Motor neuron (in vitro differentiated cells): ENCODE data around the gene CAMTA1. TPM values are rescaled to one million over a fixed set of nuclear protein-coding genes. Genes with fewer than 3 reads are reported as not detected.
"Not testable (repeated sequence)": the region's sequence is repeated elsewhere in the genome, so short reads cannot be mapped to it uniquely, and the experiment has no call there.

Source experiments
- ATAC-seq, 8 experiments: fragments of 200-7000 bp; cut with Tn5 transposase; replicated peaks in 6 of 8; 2 replicates each; pipeline ENCODE4 v1.8.0; 2021; ENCODE audit warnings: mild to moderate bottlenecking in 8 of 8, moderate library complexity in 8 of 8
- H3K27ac ChIP-seq, 2 donors: fragments of 250-450 bp; sonication (Bioruptor Pico); 2 replicates each; pipeline ENCODE4 v1.9.0; 2021; ENCODE audit warnings: antibody characterized with exemption in 2 of 2, mild to moderate bottlenecking in 2 of 2, moderate library complexity in 1 of 2
- H3K4me1 ChIP-seq, 2 donors: fragments of 250-450 bp; sonication (Bioruptor Pico); replicated peaks in 1 of 2; 2 replicates each; pipeline ENCODE4 v1.6.1; 2021; ENCODE audit warnings: antibody characterized with exemption in 2 of 2, mild to moderate bottlenecking in 2 of 2, moderate library complexity in 1 of 2
- H3K4me3 ChIP-seq, 5 donors: fragments of 250-450 bp; sonication (Bioruptor Pico); 2 replicates each; pipeline ENCODE4 v1.9.0; 2021; ENCODE audit warnings: antibody characterized with exemption in 5 of 5, mild to moderate bottlenecking in 5 of 5, moderate library complexity in 4 of 5
- WGBS, 10 experiments: fragments of 450-650 bp; shearing (Covaris generic); methylation state at CpG; one replicate each; pipeline ENCODE4 v1.0.0; 2022; 5-methylcytosine and 5-hydroxymethylcytosine counted together
- in situ Hi-C, 9 experiments: fragments of 400-800 bp; cut with MboI; loops; one replicate each; pipeline ENCODE4 v1.15.0; 2021; ENCODE audit warnings: low sequenced_read_pairs in 9 of 9, low pct_unique_long_range_greater_than_20kb in 2 of 9; ENCODE audit not compliant: unreplicated experiment in 9 of 9
- total RNA-seq, 8 experiments: library from RNA; unstranded; fragments of 300-600 nt; gene quantifications; 2 replicates each; pipeline versions ENCODE4 v1.2.3 to v1.2.4, GENCODE V29; 2022

The CAMTA1 gene
- total RNA-seq, 8 experiments from 2014 or later = 38.5 to 145 (median 77.6) TPM

- in situ Hi-C loops = loop anchor here in 1 of 9 experiments (25.0 kb wide), 1 partner anchor 262 kb away; no protein-coding TSS in a partner anchor
- ATAC-seq = no peak
- no peak overlapping the region for H3K4me3 ChIP-seq
- no peak overlapping the region for H3K27ac ChIP-seq
- 47 to 100% (median 82%) methylated on average over 1 to 4 of the region's 4 CpGs; no CpG with 5 or more reads in 1 of the 10 experiments for WGBS, 10 experiments
- H3K4me1 ChIP-seq = peaks cover 0 to 9% of the 10 kb centered on the region in 2 donors
Observed at GRCh38 chr1:6800745-6801144, 15.5 kb downstream of the CAMTA1 start.

GRCh38 chr1:6801199-6801598 is 15.9 kb downstream of the CAMTA1 start:
- in situ Hi-C loops = loop anchor here in 1 of 9 experiments (25.0 kb wide), 1 partner anchor 261 kb away; no protein-coding TSS in a partner anchor
- peaks cover 2 to 9% of the 10 kb centered on the region in 2 donors for H3K4me1 ChIP-seq
- ATAC-seq = peak in 1 of 8 experiments; percentile 25
- no peak overlapping the region for H3K4me3 ChIP-seq
- H3K27ac ChIP-seq = no peak overlapping the region
- 82 to 100% (median 83%) methylated on average over 1 to 2 of the region's 2 CpGs; no CpG with 5 or more reads in 3 of the 10 experiments for WGBS, 10 experiments

- no peak overlapping the region for H3K4me3 ChIP-seq
- peak in 1 of 8 experiments; percentile 33 for ATAC-seq
- in situ Hi-C loops = loop anchor here in 1 of 9 experiments (25.0 kb wide), 1 partner anchor 260 kb away; no protein-coding TSS in a partner anchor
- peaks cover 2 to 9% of the 10 kb centered on the region in 2 donors for H3K4me1 ChIP-seq
- 68 to 100% (median 96%) methylated on average over 1 to 3 of the region's 3 CpGs; no CpG with 5 or more reads in 1 of the 10 experiments for WGBS, 10 experiments
- no peak overlapping the region for H3K27ac ChIP-seq
Observed at GRCh38 chr1:6801966-6802365, 16.7 kb downstream of the CAMTA1 start.

- Histone ChIP-seq H3K27ac (no peak overlapping the region), H3K4me3 (no peak overlapping the region), H3K4me1 (peaks cover 2 to 9% of the 10 kb centered on the region in 2 donors)
- in situ Hi-C loops = loop anchor here in 1 of 9 experiments (25.0 kb wide), 1 partner anchor 260 kb away; no protein-coding TSS in a partner anchor
- WGBS, 10 experiments = 70 to 100% (median 87%) methylated on average over 1 to 2 of the region's 2 CpGs; no CpG with 5 or more reads in 4 of the 10 experiments
- no peak for ATAC-seq
Observed at GRCh38 chr1:6802454-6802853, 17.2 kb downstream of the CAMTA1 start.

GRCh38 chr1:6802893-6803292 is 17.6 kb downstream of the CAMTA1 start:
- Histone ChIP-seq H3K27ac (no peak overlapping the region), H3K4me1 (peaks cover 2 to 9% of the 10 kb centered on the region in 2 donors), H3K4me3 (no peak overlapping the region)
- ATAC-seq = no peak
- 52 to 100% (median 86%) methylated on average over 1 to 8 of the region's 8 CpGs; no CpG with 5 or more reads in 1 of the 10 experiments for WGBS, 10 experiments
- in situ Hi-C loops = loop anchor here in 1 of 9 experiments (25.0 kb wide), 1 partner anchor 259 kb away; no protein-coding TSS in a partner anchor

GRCh38 chr1:6803357-6803756 is 18.1 kb downstream of the CAMTA1 start:
- H3K27ac ChIP-seq = no peak overlapping the region
- 47 to 100% (median 94%) methylated on average over 2 of the region's 2 CpGs; no CpG with 5 or more reads in 2 of the 10 experiments for WGBS, 10 experiments
- H3K4me3 ChIP-seq = no peak overlapping the region
- in situ Hi-C loops = loop anchor here in 1 of 9 experiments (25.0 kb wide), 1 partner anchor 259 kb away; no protein-coding TSS in a partner anchor
- no peak for ATAC-seq
- H3K4me1 ChIP-seq = peaks cover 2 to 9% of the 10 kb centered on the region in 2 donors

GRCh38 chr1:6805004-6805416 is 19.8 kb downstream of the CAMTA1 start:
- no peak overlapping the region for H3K27ac ChIP-seq
- peaks cover 2 to 9% of the 10 kb centered on the region in 2 donors for H3K4me1 ChIP-seq
- in situ Hi-C loops = loop anchor here in 1 of 9 experiments (25.0 kb wide), 1 partner anchor 257 kb away; no protein-coding TSS in a partner anchor
- WGBS, 10 experiments = 43 to 100% (median 95%) methylated on average over 1 of the region's 1 CpG; no CpG with 5 or more reads in 4 of the 10 experiments
- ATAC-seq = peak in 2 of 8 experiments; percentile 46 to 56
- no peak overlapping the region for H3K4me3 ChIP-seq

- 0 to 95% (median 85%) methylated on average over 1 to 3 of the region's 3 CpGs; no CpG with 5 or more reads in 1 of the 10 experiments for WGBS, 10 experiments
- in situ Hi-C loops = loop anchor here in 1 of 9 experiments (25.0 kb wide), 1 partner anchor 255 kb away; no protein-coding TSS in a partner anchor
- Histone ChIP-seq H3K27ac (no peak overlapping the region), H3K4me3 (no peak overlapping the region), H3K4me1 (peaks cover 2 to 3% of the 10 kb centered on the region in 2 donors)
- ATAC-seq = no peak
Observed at GRCh38 chr1:6807782-6808181, 22.5 kb downstream of the CAMTA1 start.

GRCh38 chr1:6809461-6809860 is 24.2 kb downstream of the CAMTA1 start:
- H3K4me1 ChIP-seq = peaks cover 2 to 3% of the 10 kb centered on the region in 2 donors
- H3K4me3 ChIP-seq = no peak overlapping the region
- in situ Hi-C loops = loop anchor here in 1 of 9 experiments (25.0 kb wide), 1 partner anchor 253 kb away; no protein-coding TSS in a partner anchor
- 80 to 100% (median 91%) methylated on average over 1 to 2 of the region's 2 CpGs; no CpG with 5 or more reads in 2 of the 10 experiments for WGBS, 10 experiments
- ATAC-seq = no peak
- H3K27ac ChIP-seq = no peak overlapping the region

- WGBS, 10 experiments = 82 to 100% (median 98%) methylated on average over 2 to 13 of the region's 15 CpGs; no CpG with 5 or more reads in 2 of the 10 experiments
- H3K4me1 ChIP-seq, H3K4me3 ChIP-seq, H3K27ac ChIP-seq, ATAC-seq: not testable (repeated sequence)
- in situ Hi-C loops = loop anchor here in 1 of 9 experiments (25.0 kb wide), 1 partner anchor 252 kb away; no protein-coding TSS in a partner anchor
Observed at GRCh38 chr1:6810146-6810734, 25.0 kb downstream of the CAMTA1 start.

GRCh38 chr1:6811583-6811982 is 26.3 kb downstream of the CAMTA1 start:
- WGBS, 10 experiments = 22 to 100% (median 87%) methylated on average over 2 to 8 of the region's 8 CpGs; no CpG with 5 or more reads in 1 of the 10 experiments
- no peak for ATAC-seq
- H3K4me1 ChIP-seq = no peaks in the 10 kb centered on the region
- no peak overlapping the region for H3K4me3 ChIP-seq
- no peak overlapping the region for H3K27ac ChIP-seq
- in situ Hi-C loops = loop anchor here in 1 of 9 experiments (25.0 kb wide), 1 partner anchor 251 kb away; no protein-coding TSS in a partner anchor

- in situ Hi-C loops = loop anchor here in 1 of 9 experiments (25.0 kb wide), 1 partner anchor 249 kb away; no protein-coding TSS in a partner anchor
- ATAC-seq = no peak
- no peaks in the 10 kb centered on the region for H3K4me1 ChIP-seq
- no peak overlapping the region for H3K4me3 ChIP-seq
- no peak overlapping the region for H3K27ac ChIP-seq
- WGBS, 10 experiments = 33 to 100% (median 91%) methylated on average over 1 of the region's 1 CpG; no CpG with 5 or more reads in 1 of the 10 experiments
Observed at GRCh38 chr1:6813165-6813564, 27.9 kb downstream of the CAMTA1 start.

- no peak for ATAC-seq
- 83 to 100% (median 98%) methylated on average over 1 to 2 of the region's 2 CpGs; no CpG with 5 or more reads in 2 of the 10 experiments for WGBS, 10 experiments
- H3K4me1 ChIP-seq = no peaks in the 10 kb centered on the region
- no peak overlapping the region for H3K27ac ChIP-seq
- in situ Hi-C loops = loop anchor here in 1 of 9 experiments (25.0 kb wide), 1 partner anchor 247 kb away; no protein-coding TSS in a partner anchor
- H3K4me3 ChIP-seq = no peak overlapping the region
Observed at GRCh38 chr1:6815726-6816125, 30.5 kb downstream of the CAMTA1 start.
